BLaER1 treated with 17β-estradiol and CSF1 and Interleukin-3, amounts not matched to agents 10 nM and 100 nM (cell line): ENCODE measurements around the gene ROR1.

Source experiments
- H3K27ac ChIP-seq, 11 experiments: shearing (Covaris generic); formaldehyde crosslinking; 2 replicates each; pipeline ENCODE4 v1.8.1; 2022
- H3K27me3 ChIP-seq, 11 experiments: shearing (Covaris generic); formaldehyde crosslinking; 2 replicates each; pipeline ENCODE4 v1.8.1; 2022
- H3K36me3 ChIP-seq, 11 experiments: shearing (Covaris generic); formaldehyde crosslinking; 2 replicates each; pipeline ENCODE4 v1.8.1; 2022
- H3K4me1 ChIP-seq, 10 experiments: shearing (Covaris generic); formaldehyde crosslinking; 2 replicates each; pipeline ENCODE4 v1.8.1; 2022
- H3K4me2 ChIP-seq, 11 experiments: shearing (Covaris generic); formaldehyde crosslinking; 2 replicates each; pipeline ENCODE4 v1.8.1; 2022
- H3K4me3 ChIP-seq, 10 experiments: shearing (Covaris generic); formaldehyde crosslinking; 2 replicates each; pipeline ENCODE4 v1.8.1; 2022
- H3K9ac ChIP-seq, 11 experiments: shearing (Covaris generic); formaldehyde crosslinking; 2 replicates each; pipeline ENCODE4 v1.8.1; 2022
- H3K9me3 ChIP-seq, 11 experiments: shearing (Covaris generic); formaldehyde crosslinking; replicated peaks in 1 of 11; 2 replicates each; pipeline ENCODE4 v1.8.1; 2022
- H4K20me1 ChIP-seq, 11 experiments: shearing (Covaris generic); formaldehyde crosslinking; 2 replicates each; pipeline ENCODE4 v1.8.1; 2022
- Cebpa-rat ChIP-seq, 11 experiments: shearing (Covaris generic); IDR thresholded peaks; 2 replicates each; pipeline ENCODE4 v1.8.1; 2022

ROR1 gene

GRCh38 chr1:63935143-63935542 is 161.3 kb downstream of the ROR1 start:
- Histone ChIP-seq H3K27ac (no peak overlapping the region), H3K4me3 (no peak overlapping the region), H4K20me1 (no peaks in the 10 kb centered on the region; a peak in 1 of 22 replicates), H3K9ac (no peak overlapping the region), H3K4me1 (peaks cover 0 to 11% (median 7%) of the 10 kb centered on the region in 10 experiments; a peak in 11 of 20 replicates), H3K27me3 (no peaks in the 10 kb centered on the region), H3K9me3 (no peaks in the 10 kb centered on the region), H3K4me2 (peak overlapping the region in 3 of 11 experiments; percentile 6 to 39 (median 37); a peak in 7 of 22 replicates), H3K36me3 (no peaks in the 10 kb centered on the region)
- no peak for TF ChIP-seq Cebpa-rat (IDR thresholded peaks at IDR 0.05)

GRCh38 chr1:63935553-63935952 is 161.7 kb downstream of the ROR1 start:
- Histone ChIP-seq H3K27ac (no peak overlapping the region), H4K20me1 (no peaks in the 10 kb centered on the region; a peak in 1 of 22 replicates), H3K9ac (no peak overlapping the region), H3K4me3 (no peak overlapping the region), H3K4me1 (peaks cover 0 to 11% (median 7%) of the 10 kb centered on the region in 10 experiments; a peak in 11 of 20 replicates), H3K9me3 (no peaks in the 10 kb centered on the region), H3K27me3 (no peaks in the 10 kb centered on the region), H3K4me2 (peak overlapping the region in 3 of 11 experiments; percentile 6 to 39 (median 37); a peak in 6 of 22 replicates), H3K36me3 (no peaks in the 10 kb centered on the region)
- TF ChIP-seq Cebpa-rat (IDR thresholded peaks at IDR 0.05), result no peak

GRCh38 chr1:63936276-63936675 is 162.5 kb downstream of the ROR1 start:
- Histone ChIP-seq H3K27ac (no peak overlapping the region), H4K20me1 (no peaks in the 10 kb centered on the region; a peak in 1 of 22 replicates), H3K27me3 (no peaks in the 10 kb centered on the region), H3K4me1 (peaks cover 0 to 11% (median 7%) of the 10 kb centered on the region in 10 experiments; a peak in 11 of 20 replicates), H3K9ac (no peak overlapping the region), H3K4me3 (no peak overlapping the region), H3K4me2 (no peak overlapping the region), H3K36me3 (no peaks in the 10 kb centered on the region), H3K9me3 (no peaks in the 10 kb centered on the region)
- TF ChIP-seq Cebpa-rat (IDR thresholded peaks at IDR 0.05), result no peak

GRCh38 chr1:63936801-63937200 is 163.0 kb downstream of the ROR1 start:
- no peaks in the 10 kb centered on the region; a peak in 1 of 22 replicates for H4K20me1 ChIP-seq
- H3K4me1 ChIP-seq, result peaks cover 0 to 11% (median 7%) of the 10 kb centered on the region in 10 experiments; a peak in 11 of 20 replicates
- no peak overlapping the region for H3K27ac ChIP-seq
- no peaks in the 10 kb centered on the region for H3K9me3 ChIP-seq
- H3K27me3 ChIP-seq, result no peaks in the 10 kb centered on the region
- TF ChIP-seq Cebpa-rat (IDR thresholded peaks at IDR 0.05), result no peak
- no peaks in the 10 kb centered on the region for H3K36me3 ChIP-seq
- H3K4me3 ChIP-seq, result no peak overlapping the region
- H3K4me2 ChIP-seq, result no peak overlapping the region
- no peak overlapping the region for H3K9ac ChIP-seq

- Histone ChIP-seq H3K9ac (no peak overlapping the region), H3K9me3 (no peaks in the 10 kb centered on the region), H3K4me2 (peak overlapping the region in 3 of 11 experiments; percentile 22 to 48 (median 41); a peak in 5 of 22 replicates), H3K4me1 (peaks cover 0 to 11% (median 7%) of the 10 kb centered on the region in 10 experiments; a peak in 11 of 20 replicates), H4K20me1 (no peaks in the 10 kb centered on the region; a peak in 1 of 22 replicates), H3K27ac (no peak overlapping the region), H3K4me3 (no peak overlapping the region), H3K27me3 (no peaks in the 10 kb centered on the region), H3K36me3 (no peaks in the 10 kb centered on the region)
- TF ChIP-seq Cebpa-rat (IDR thresholded peaks at IDR 0.05), result no peak
Observed at GRCh38 chr1:63937461-63938022, 163.7 kb downstream of the ROR1 start.

GRCh38 chr1:63940440-63940839 is 166.6 kb downstream of the ROR1 start:
- no peak overlapping the region for H3K9ac ChIP-seq

GRCh38 chr1:63943393-63943792 is 169.6 kb downstream of the ROR1 start:
- Histone ChIP-seq H3K27me3 (no peaks in the 10 kb centered on the region), H3K9me3 (no peaks in the 10 kb centered on the region), H3K4me3 (no peak overlapping the region), H3K9ac (no peak overlapping the region), H3K27ac (no peak overlapping the region), H4K20me1 (no peaks in the 10 kb centered on the region; a peak in 1 of 22 replicates), H3K4me1 (no peaks in the 10 kb centered on the region), H3K36me3 (no peaks in the 10 kb centered on the region), H3K4me2 (no peak overlapping the region)
- no peak for TF ChIP-seq Cebpa-rat (IDR thresholded peaks at IDR 0.05)

More at GRCh38 chr1:63940440-63940839, 166.6 kb downstream of the ROR1 start:
- no peaks in the 10 kb centered on the region for H3K9me3 ChIP-seq
- no peaks in the 10 kb centered on the region for H3K36me3 ChIP-seq
- H3K4me3 ChIP-seq, result no peak overlapping the region
- no peak overlapping the region for H3K27ac ChIP-seq
- TF ChIP-seq Cebpa-rat (IDR thresholded peaks at IDR 0.05), result no peak
- H3K4me2 ChIP-seq, result no peak overlapping the region
- no peaks in the 10 kb centered on the region; a peak in 1 of 22 replicates for H4K20me1 ChIP-seq
- peaks cover 0 to 10% (median 4%) of the 10 kb centered on the region in 10 experiments; a peak in 10 of 20 replicates for H3K4me1 ChIP-seq
- H3K27me3 ChIP-seq, result no peaks in the 10 kb centered on the region

GRCh38 chr1:63945943-63946342 is 172.1 kb downstream of the ROR1 start:
- Histone ChIP-seq H3K9ac (no peak overlapping the region), H3K9me3 (no peaks in the 10 kb centered on the region), H3K4me3 (no peak overlapping the region), H3K27ac (no peak overlapping the region), H3K36me3 (no peaks in the 10 kb centered on the region), H3K4me2 (no peak overlapping the region), H3K4me1 (no peaks in the 10 kb centered on the region), H4K20me1 (no peaks in the 10 kb centered on the region), H3K27me3 (no peaks in the 10 kb centered on the region)
- TF ChIP-seq Cebpa-rat (IDR thresholded peaks at IDR 0.05), result no peak

- no peak for TF ChIP-seq Cebpa-rat (IDR thresholded peaks at IDR 0.05)
- Histone ChIP-seq H3K4me3 (no peak overlapping the region), H3K27me3 (no peaks in the 10 kb centered on the region), H3K36me3 (no peaks in the 10 kb centered on the region), H3K27ac (no peak overlapping the region), H4K20me1 (no peaks in the 10 kb centered on the region), H3K9ac (no peak overlapping the region), H3K4me2 (no peak overlapping the region), H3K9me3 (no peaks in the 10 kb centered on the region; a peak in 1 of 22 replicates), H3K4me1 (no peaks in the 10 kb centered on the region)
Observed at GRCh38 chr1:63946866-63947491, 173.2 kb downstream of the ROR1 start.
